HL-60 (cell line): ENCODE measurements around the gene SPPL2A.

Experiments used
- DNase-seq, 2 experiments: peaks; one replicate each; pipeline ENCODE4 v3.0.0-alpha.2; 2010 to 2020; ENCODE audit warnings: low read depth in 1 of 2, low spot score in 1 of 2
- H3K27ac ChIP-seq: fragments of 250-450 bp; sonication (Bioruptor Pico); replicated peaks from 2 replicates; pipeline ENCODE4 v1.5.1; 2020; ENCODE audit warnings: mild to moderate bottlenecking, moderate library complexity
- H3K27me3 ChIP-seq: fragments of 250-450 bp; sonication (Bioruptor Pico); 2 replicates; pipeline ENCODE4 v1.5.1; 2021; ENCODE audit warnings: mild to moderate bottlenecking, moderate library complexity; ENCODE audit not compliant: insufficient read depth, poor library complexity, severe bottlenecking
- H3K4me3 ChIP-seq: replicated peaks from 2 replicates; pipeline ENCODE4 v1.5.1; 2011; ENCODE audit warnings: mild to moderate bottlenecking, control low read depth, low read length; ENCODE audit not compliant: insufficient read depth
- CTCF ChIP-seq: IDR thresholded peaks from one replicate; pipeline ENCODE4 v1.5.1; 2011; ENCODE audit warnings: low read length, control low read depth, inconsistent platforms; ENCODE audit not compliant: insufficient read depth
- GABPA ChIP-seq: IDR thresholded peaks from 2 replicates; pipeline ENCODE4 v1.6.1; 2012; ENCODE audit warnings: low read depth
- POLR2AphosphoS5 ChIP-seq: IDR thresholded peaks from 2 replicates; pipeline ENCODE4 v1.6.1; 2012; ENCODE audit warnings: low read depth
- REST ChIP-seq: IDR thresholded peaks from 2 replicates; pipeline ENCODE4 v1.6.1; 2012; ENCODE audit warnings: low read depth; ENCODE audit not compliant: insufficient replicate concordance
- SPI1 ChIP-seq: IDR thresholded peaks from 2 replicates; pipeline ENCODE4 v1.6.1; 2012; ENCODE audit warnings: low read depth, mild to moderate bottlenecking, borderline replicate concordance

Gene SPPL2A

GRCh38 chr15:50747523-50747922, 18.0 kb downstream of the SPPL2A start:
- no peak for DNase-seq
- Histone ChIP-seq H3K27me3 (no peaks in the 10 kb centered on the region), H3K27ac (no peak overlapping the region), H3K4me3 (no peak overlapping the region)
- TF ChIP-seq SPI1 (no peak), POLR2AphosphoS5 (no peak), REST (no peak), GABPA (no peak), CTCF (no peak)

GRCh38 chr15:50744601-50745000, 20.9 kb downstream of the SPPL2A start:
- DNase-seq, result no peak
- no peak for TF ChIP-seq SPI1
- TF ChIP-seq POLR2AphosphoS5, result peak; percentile 38; the same call in 1 of the 2 replicates
- no peak for TF ChIP-seq CTCF
- no peak overlapping the region for H3K4me3 ChIP-seq
- no peak overlapping the region for H3K27ac ChIP-seq
- no peaks in the 10 kb centered on the region for H3K27me3 ChIP-seq

GRCh38 chr15:50740955-50741354, 24.6 kb downstream of the SPPL2A start:
- TF ChIP-seq CTCF (no peak), REST (no peak), GABPA (no peak), POLR2AphosphoS5 (no peak)
- Histone ChIP-seq H3K27ac (peak overlapping the region; percentile 7; the same call in 1 of the 2 replicates), H3K27me3 (no peaks in the 10 kb centered on the region), H3K4me3 (no peak overlapping the region)
- peak; percentile 18 to 28 for DNase-seq

GRCh38 chr15:50736823-50737222, 28.7 kb downstream of the SPPL2A start:
- Histone ChIP-seq H3K4me3 (no peak overlapping the region), H3K27ac (no peak overlapping the region), H3K27me3 (no peaks in the 10 kb centered on the region)
- TF ChIP-seq GABPA (no peak), SPI1 (no peak), POLR2AphosphoS5 (no peak), CTCF (no peak), REST (no peak)
- no peak for DNase-seq
